ENCODE results near the gene TMEM233. TPM values are rescaled to one million over a fixed set of nuclear protein-coding genes. Genes with fewer than 3 reads are reported as not detected.

TMEM233 gene
- total and polyA plus RNA-seq, 2 of the 8 experiments (the other 6 are each of a cell fraction or from before 2014, with no cell fraction given) = 0.09 TPM

DNA sequence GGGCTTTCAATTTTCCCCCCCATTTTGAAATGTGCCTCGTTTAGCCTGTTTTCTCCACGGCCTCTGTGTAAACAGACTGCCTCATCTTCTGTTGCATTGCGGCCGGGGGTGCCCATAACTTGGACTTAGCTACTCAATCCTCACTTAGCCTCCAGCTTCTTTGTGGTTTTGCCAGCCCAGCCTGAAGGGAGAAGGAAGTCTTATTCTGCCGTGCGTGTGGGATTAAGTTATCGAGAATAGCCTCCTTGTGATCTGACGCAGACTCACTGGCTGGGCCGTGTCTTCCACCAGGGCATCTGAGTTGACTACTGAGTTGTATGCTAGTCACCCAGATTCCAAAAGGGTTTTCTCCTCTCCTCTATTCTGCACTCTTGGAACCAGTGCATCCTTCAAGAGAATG, 82.4 kb downstream of the TMEM233 start (continued):
- TF ChIP-seq RXRA (IDR thresholded peaks at IDR 0.05; ENCODE audit: insufficient read depth, low read depth, low read length) = no peak
- no peak for TF ChIP-seq TAF7 (optimal IDR thresholded peaks at IDR 0.05; ENCODE audit: borderline replicate concordance, low read depth, low read length)
- TF ChIP-seq ZNF274 (IDR thresholded peaks at IDR 0.05; ENCODE audit: borderline replicate concordance, extremely low read depth, low read length) = no peak
- no peak for TF ChIP-seq BACH1 (IDR thresholded peaks at IDR 0.05; ENCODE audit: low read length)
- no peak for TF ChIP-seq KDM5A (IDR thresholded peaks at IDR 0.05; ENCODE audit: low read length)
- TF ChIP-seq ATF2 (IDR thresholded peaks at IDR 0.05; ENCODE audit: low read length) = no peak
- TF ChIP-seq CBX5 (IDR thresholded peaks at IDR 0.05; ENCODE audit: low read depth, low read length) = no peak
- no peak for TF ChIP-seq HDAC6 (IDR thresholded peaks at IDR 0.05; ENCODE audit: low read depth, low read length)
